Rectal smooth muscle tissue (tissue), 1 donor: ENCODE measurements around the gene ADAMTS17.
"Not testable (repeated sequence)": the region's sequence is repeated elsewhere in the genome, so short reads cannot be mapped to it uniquely, and the experiment has no call there.

Experiments used
- H3K27ac ChIP-seq: one replicate; pipeline ENCODE4 v1.7.0; 2013; ENCODE audit warnings: low read depth, low read length, inconsistent platforms
- H3K27me3 ChIP-seq: one replicate; pipeline ENCODE4 v1.7.0; 2013; ENCODE audit warnings: low read length; ENCODE audit not compliant: control insufficient read depth, insufficient read depth
- H3K36me3 ChIP-seq: one replicate; pipeline ENCODE4 v1.7.0; 2013; ENCODE audit warnings: low read length; ENCODE audit not compliant: control insufficient read depth, insufficient read depth
- H3K4me1 ChIP-seq: one replicate; pipeline ENCODE4 v1.7.0; 2013; ENCODE audit warnings: low read length; ENCODE audit not compliant: control insufficient read depth, insufficient read depth
- H3K4me3 ChIP-seq: one replicate; pipeline ENCODE4 v1.7.0; 2013; ENCODE audit warnings: low read length
- H3K9ac ChIP-seq: one replicate; pipeline ENCODE4 v1.7.0; 2013; ENCODE audit warnings: low read length

ADAMTS17 gene

DNA sequence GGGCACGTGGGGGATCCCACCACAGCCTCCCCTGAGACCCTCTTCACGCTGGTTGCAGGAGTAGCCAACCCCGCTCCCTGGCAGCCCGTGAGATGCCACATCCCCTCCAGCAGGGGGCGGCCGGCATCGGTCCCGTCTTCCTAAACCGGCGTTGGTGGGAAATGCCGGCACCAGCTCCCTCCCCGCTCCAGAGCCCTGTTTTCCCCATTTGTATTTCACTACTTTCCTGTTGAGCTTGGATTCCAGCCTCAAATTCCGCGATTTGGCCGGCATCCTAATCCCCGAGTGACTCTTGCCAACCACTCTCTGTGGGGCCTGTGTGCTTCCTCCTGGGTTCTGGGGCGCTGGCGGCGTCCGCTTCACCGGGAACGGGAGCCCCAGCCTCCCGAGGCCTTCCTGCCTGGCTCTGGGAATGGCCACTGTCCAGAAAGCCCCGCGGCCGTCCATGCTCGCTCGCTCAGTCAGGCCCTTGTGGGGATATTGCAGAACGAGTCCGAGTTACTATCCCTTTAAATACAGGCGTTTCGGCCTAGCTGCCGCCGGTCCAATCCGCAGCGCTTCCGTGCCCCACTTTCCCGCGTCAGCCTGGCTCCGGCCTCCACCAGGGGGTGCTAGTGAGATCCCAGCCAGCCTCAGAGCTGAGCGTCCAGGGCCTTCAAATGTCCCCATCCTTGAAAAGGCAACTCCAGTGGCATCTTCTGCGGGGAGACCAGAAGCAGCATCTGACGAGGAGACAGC lies 8.1 kb upstream of the ADAMTS17 start:
- no peaks in the 10 kb centered on the region for H3K27me3 ChIP-seq
- H3K4me1 ChIP-seq: peaks cover 3% of the 10 kb centered on the region
- no peaks in the 10 kb centered on the region for H3K36me3 ChIP-seq
- peak overlapping the region; percentile 92 for H3K4me3 ChIP-seq
- peak overlapping the region; percentile 82 for H3K9ac ChIP-seq
- H3K27ac ChIP-seq: peak overlapping the region; percentile 95

GRCh38 chr15:100349321-100349695 lies 7.5 kb upstream of the ADAMTS17 start:
- no peak overlapping the region for H3K9ac ChIP-seq
- peak overlapping the region; percentile 95 for H3K27ac ChIP-seq
- H3K4me1 ChIP-seq: peaks cover 3% of the 10 kb centered on the region
- no peaks in the 10 kb centered on the region for H3K36me3 ChIP-seq
- no peaks in the 10 kb centered on the region for H3K27me3 ChIP-seq
- H3K4me3 ChIP-seq: peak overlapping the region; percentile 92

- no peak overlapping the region for H3K27ac ChIP-seq
- no peak overlapping the region for H3K9ac ChIP-seq
- no peaks in the 10 kb centered on the region for H3K36me3 ChIP-seq
- peaks cover 3% of the 10 kb centered on the region for H3K4me1 ChIP-seq
- H3K4me3 ChIP-seq: no peak overlapping the region
- H3K27me3 ChIP-seq: no peaks in the 10 kb centered on the region
Measured at GRCh38 chr15:100348578-100348977, 6.8 kb upstream of the ADAMTS17 start.

GRCh38 chr15:100346866-100347512 lies 5.2 kb upstream of the ADAMTS17 start:
- no peak overlapping the region for H3K27ac ChIP-seq
- no peak overlapping the region for H3K9ac ChIP-seq
- H3K4me1 ChIP-seq: peaks cover 3% of the 10 kb centered on the region

DNA sequence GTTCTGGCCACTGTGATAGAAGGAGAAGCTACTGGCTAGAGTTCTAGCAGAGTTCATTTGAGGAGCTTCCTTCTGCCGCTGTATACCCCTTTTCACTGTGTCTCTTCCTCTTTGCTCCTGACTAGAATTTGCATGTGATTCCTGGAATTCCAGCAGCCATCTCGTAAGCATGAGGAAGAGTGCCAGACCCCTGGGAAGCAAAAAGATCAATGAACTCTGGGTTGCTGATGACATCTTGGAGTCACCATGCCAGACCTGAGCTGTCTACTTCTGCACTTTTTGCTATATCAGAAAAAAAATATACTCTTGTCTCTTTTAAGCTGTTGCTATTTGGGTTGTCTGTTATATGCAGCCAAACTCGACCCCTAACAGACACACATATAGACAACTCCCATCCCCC lies 3.7 kb upstream of the ADAMTS17 start:
- H3K36me3 ChIP-seq: no peaks in the 10 kb centered on the region
- no peak overlapping the region for H3K4me3 ChIP-seq
- no peaks in the 10 kb centered on the region for H3K27me3 ChIP-seq
- H3K9ac ChIP-seq: no peak overlapping the region
- H3K27ac ChIP-seq: no peak overlapping the region
- H3K4me1 ChIP-seq: peaks cover 3% of the 10 kb centered on the region

More at GRCh38 chr15:100346866-100347512, 5.2 kb upstream of the ADAMTS17 start:
- H3K27me3 ChIP-seq: no peaks in the 10 kb centered on the region
- no peak overlapping the region for H3K4me3 ChIP-seq
- H3K36me3 ChIP-seq: no peaks in the 10 kb centered on the region

DNA sequence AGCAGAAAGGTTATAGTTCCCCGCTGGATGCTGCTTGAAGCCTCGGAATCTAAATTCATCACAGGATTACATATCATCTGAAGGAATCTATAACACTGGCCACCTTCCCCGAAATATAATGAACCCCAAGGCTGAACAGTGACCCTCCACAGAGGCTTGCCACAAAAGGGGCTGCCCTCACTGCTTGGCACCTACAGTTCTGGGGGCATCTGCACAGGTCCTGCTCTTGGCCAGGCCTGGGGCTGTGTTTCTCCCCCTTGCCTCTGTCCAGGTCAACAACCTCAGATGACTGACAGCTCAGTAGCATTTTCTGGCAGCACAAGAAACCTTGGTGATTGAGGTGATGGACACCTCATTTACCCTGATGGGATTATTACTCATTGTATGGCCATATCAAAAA lies 1.5 kb upstream of the ADAMTS17 start:
- no peaks in the 10 kb centered on the region for H3K4me1 ChIP-seq
- no peak overlapping the region for H3K27ac ChIP-seq
- no peak overlapping the region for H3K9ac ChIP-seq
- no peak overlapping the region for H3K4me3 ChIP-seq
- no peaks in the 10 kb centered on the region for H3K27me3 ChIP-seq
- no peaks in the 10 kb centered on the region for H3K36me3 ChIP-seq

GRCh38 chr15:100341239-100341749 lies 481 bp downstream of the ADAMTS17 start:
- Histone ChIP-seq H3K27me3 (no peaks in the 10 kb centered on the region), H3K27ac (no peak overlapping the region), H3K36me3 (no peaks in the 10 kb centered on the region), H3K9ac (no peak overlapping the region), H3K4me3 (peak overlapping the region; percentile 70), H3K4me1 (no peaks in the 10 kb centered on the region)

DNA sequence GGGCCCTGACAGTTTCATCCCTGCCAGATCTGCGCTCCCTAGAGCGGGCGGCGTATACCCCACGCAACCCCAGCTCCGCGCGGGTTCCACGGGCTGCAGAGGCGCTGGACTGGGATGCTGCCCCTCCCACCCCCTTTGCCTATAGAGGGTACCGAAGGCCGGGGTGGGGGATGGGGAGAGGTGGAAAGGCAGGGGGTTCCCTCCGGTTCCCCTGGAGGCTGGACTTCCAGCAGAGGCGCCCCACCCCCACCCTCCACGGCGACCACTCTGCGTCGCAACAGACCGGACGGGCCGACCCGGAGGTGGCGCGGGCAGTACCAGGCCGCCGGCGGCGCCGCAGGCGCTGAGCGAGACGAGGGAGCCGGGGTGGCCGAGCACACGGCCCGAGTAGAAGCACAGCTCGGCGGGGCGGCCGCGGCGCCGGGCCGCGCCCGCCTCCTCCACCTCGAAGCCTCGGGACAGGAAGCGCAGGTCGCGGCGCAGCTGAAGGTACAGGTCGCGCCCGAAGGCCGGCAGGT lies 995 bp downstream of the ADAMTS17 start:
- Histone ChIP-seq H3K27ac (no peak overlapping the region), H3K9ac (no peak overlapping the region), H3K4me3 (peak overlapping the region; percentile 13), H3K27me3 (no peaks in the 10 kb centered on the region), H3K4me1 (no peaks in the 10 kb centered on the region), H3K36me3 (no peaks in the 10 kb centered on the region)

GRCh38 chr15:100339999-100340398 lies 1.8 kb downstream of the ADAMTS17 start:
- Histone ChIP-seq H3K36me3 (no peaks in the 10 kb centered on the region), H3K9ac (no peak overlapping the region), H3K27me3 (no peaks in the 10 kb centered on the region), H3K27ac (no peak overlapping the region), H3K4me1 (no peaks in the 10 kb centered on the region), H3K4me3 (no peak overlapping the region)

DNA sequence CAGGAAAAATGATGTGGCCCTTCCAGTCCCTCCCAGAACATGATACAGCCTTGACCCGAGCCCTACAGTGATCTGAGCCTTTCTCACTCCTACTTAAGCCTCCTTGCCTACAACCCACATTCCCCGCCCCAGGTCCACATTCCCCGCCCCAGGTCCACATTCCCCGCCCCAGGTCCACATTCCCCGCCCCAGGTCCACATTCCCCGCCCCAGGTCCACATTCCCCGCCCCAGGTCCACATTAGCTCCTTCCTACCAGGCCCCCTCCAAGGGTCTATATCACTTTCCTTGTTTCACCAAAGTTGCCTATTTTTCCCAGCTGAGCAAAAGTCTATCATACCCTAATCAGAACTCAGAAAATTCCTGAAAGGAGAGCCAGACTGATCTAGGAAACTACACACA lies 2.3 kb downstream of the ADAMTS17 start:
- not testable (repeated sequence) for H3K27ac ChIP-seq, H3K4me1 ChIP-seq, H3K36me3 ChIP-seq, H3K4me3 ChIP-seq, H3K9ac ChIP-seq, H3K27me3 ChIP-seq

DNA sequence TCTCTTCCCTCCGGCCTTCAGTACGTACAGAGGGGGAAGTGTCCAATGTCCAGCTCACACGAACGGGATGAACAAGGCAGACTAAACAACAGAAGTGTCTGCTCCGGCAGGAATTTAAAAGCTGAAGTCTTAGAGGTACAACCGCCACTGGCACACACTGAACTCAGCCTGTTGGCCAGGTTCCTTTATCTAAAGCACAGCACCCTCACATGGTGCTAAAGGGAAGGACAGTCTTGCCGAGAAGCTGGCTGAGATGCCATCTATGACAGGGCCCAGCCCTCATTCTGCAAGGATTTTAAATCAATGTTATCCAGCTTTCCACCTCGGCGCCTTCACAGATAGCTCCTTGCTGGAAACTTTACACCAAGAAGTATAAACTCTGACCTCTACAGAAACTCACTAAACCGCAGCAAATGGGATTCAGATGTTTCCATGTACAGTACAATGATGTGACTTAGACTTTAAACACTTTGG lies 2.8 kb downstream of the ADAMTS17 start:
- Histone ChIP-seq H3K9ac (no peak overlapping the region), H3K4me3 (no peak overlapping the region), H3K27me3 (no peaks in the 10 kb centered on the region), H3K4me1 (no peaks in the 10 kb centered on the region), H3K36me3 (no peaks in the 10 kb centered on the region), H3K27ac (no peak overlapping the region)

- no peaks in the 10 kb centered on the region for H3K36me3 ChIP-seq
- H3K4me1 ChIP-seq: no peaks in the 10 kb centered on the region
- H3K9ac ChIP-seq: no peak overlapping the region
- no peaks in the 10 kb centered on the region for H3K27me3 ChIP-seq
- no peak overlapping the region for H3K27ac ChIP-seq
- H3K4me3 ChIP-seq: no peak overlapping the region
Measured at GRCh38 chr15:100338247-100338646, 3.5 kb downstream of the ADAMTS17 start.
